ENCODE data around the gene SLC6A11. TPM values are rescaled to one million over a fixed set of nuclear protein-coding genes. Genes with fewer than 3 reads are reported as not detected.

Gene SLC6A11
- total and polyA plus RNA-seq, 2 donors (not counting 1 experiment from before 2014, with no cell fraction given): not detected

GRCh38 chr3:10948326-10948725 lies 132.3 kb downstream of the SLC6A11 start:
- no peak overlapping the region for H3K4me3 Mint-ChIP-seq
- ChIA-PET POLR2A (no interaction called here), CTCF (no interaction called here)
- Histone ChIP-seq H3K27ac (ENCODE audit: low read length in 2 of 2) (no peak overlapping the region), H3K4me2 (replicated peaks; ENCODE audit: low read depth, low read length, poor library complexity, severe bottlenecking) (no peak overlapping the region), H3K36me3 (replicated peaks in 1 of 2; ENCODE audit: control extremely low read depth in 1 of 2, control insufficient read depth in 1 of 2, extremely low read depth in 1 of 2, insufficient read depth in 2 of 2, low read length in 1 of 2) (no peaks in the 10 kb centered on the region), H3K4me3 (ENCODE audit: control extremely low read depth in 1 of 5, extremely low read depth in 1 of 5, insufficient read depth in 1 of 5, low read depth in 2 of 5, low read length in 4 of 5) (no peak overlapping the region), H4K20me1 (ENCODE audit: control insufficient read depth, insufficient read depth, low read length, poor library complexity, severe bottlenecking) (no peaks in the 10 kb centered on the region), H3K9me3 (ENCODE audit: control extremely low read depth in 1 of 3, control insufficient read depth in 2 of 3, insufficient read depth in 1 of 3, low read length in 2 of 3) (no peaks in the 10 kb centered on the region), H3K27me3 (replicated peaks in 1 of 4; ENCODE audit: control extremely low read depth in 1 of 4, control insufficient read depth in 3 of 4, insufficient read depth in 4 of 4, low read length in 3 of 4) (peaks cover 0 to 2% (median 0%) of the 10 kb centered on the region in 4 experiments), H3K79me2 (ENCODE audit: control insufficient read depth, insufficient read depth, low read length) (no peaks in the 10 kb centered on the region), H3K4me1 (ENCODE audit: control insufficient read depth in 2 of 2, insufficient read depth in 2 of 2, low read length in 2 of 2) (no peaks in the 10 kb centered on the region), H3K9ac (ENCODE audit: low read length) (no peak overlapping the region), H2AFZ (ENCODE audit: insufficient read depth, low read depth, low read length, poor library complexity, severe bottlenecking) (no peak overlapping the region)
- intact Hi-C loops (cut with micrococcal nuclease): no loop called here
- TF ChIP-seq EZH2 (IDR thresholded peaks at IDR 0.05; ENCODE audit: borderline replicate concordance, insufficient read depth, low read depth, low read length, poor library complexity, severe bottlenecking) (no peak), CTCF (IDR thresholded peaks at IDR 0.05) (no peak)
- no peaks in the 10 kb centered on the region for H3K9me3 Mint-ChIP-seq (ENCODE audit: insufficient read depth)
- H3K27ac Mint-ChIP-seq: no peak overlapping the region
- no peak for DNase-seq
- H3K4me1 Mint-ChIP-seq: no peaks in the 10 kb centered on the region
- no peak for ATAC-seq (ENCODE audit: low read depth)
- H3K27me3 Mint-ChIP-seq: peaks cover 21% of the 10 kb centered on the region
- WGBS (ENCODE audit: insufficient coverage): 64% methylated on average over 6 of the region's 6 CpGs

GRCh38 chr3:10949197-10949596 lies 133.2 kb downstream of the SLC6A11 start:
- Mint-ChIP-seq H3K9me3 (ENCODE audit: insufficient read depth) (no peaks in the 10 kb centered on the region), H3K4me1 (no peaks in the 10 kb centered on the region), H3K27ac (no peak overlapping the region), H3K27me3 (peaks cover 19% of the 10 kb centered on the region), H3K4me3 (no peak overlapping the region)
- ChIA-PET CTCF (no interaction called here), POLR2A (no interaction called here)
- Histone ChIP-seq H3K27ac (ENCODE audit: low read length in 2 of 2) (no peak overlapping the region), H3K9me3 (ENCODE audit: control extremely low read depth in 1 of 3, control insufficient read depth in 2 of 3, insufficient read depth in 1 of 3, low read length in 2 of 3) (no peaks in the 10 kb centered on the region), H4K20me1 (ENCODE audit: control insufficient read depth, insufficient read depth, low read length, poor library complexity, severe bottlenecking) (no peaks in the 10 kb centered on the region), H3K4me3 (ENCODE audit: control extremely low read depth in 1 of 5, extremely low read depth in 1 of 5, insufficient read depth in 1 of 5, low read depth in 2 of 5, low read length in 4 of 5) (no peak overlapping the region), H3K36me3 (replicated peaks in 1 of 2; ENCODE audit: control extremely low read depth in 1 of 2, control insufficient read depth in 1 of 2, extremely low read depth in 1 of 2, insufficient read depth in 2 of 2, low read length in 1 of 2) (no peaks in the 10 kb centered on the region), H3K4me1 (ENCODE audit: control insufficient read depth in 2 of 2, insufficient read depth in 2 of 2, low read length in 2 of 2) (no peaks in the 10 kb centered on the region), H2AFZ (ENCODE audit: insufficient read depth, low read depth, low read length, poor library complexity, severe bottlenecking) (no peak overlapping the region), H3K9ac (ENCODE audit: low read length) (no peak overlapping the region), H3K79me2 (ENCODE audit: control insufficient read depth, insufficient read depth, low read length) (no peaks in the 10 kb centered on the region), H3K4me2 (replicated peaks; ENCODE audit: low read depth, low read length, poor library complexity, severe bottlenecking) (no peak overlapping the region), H3K27me3 (replicated peaks in 1 of 4; ENCODE audit: control extremely low read depth in 1 of 4, control insufficient read depth in 3 of 4, insufficient read depth in 4 of 4, low read length in 3 of 4) (peaks cover 0 to 2% (median 0%) of the 10 kb centered on the region in 4 experiments)
- TF ChIP-seq CTCF (IDR thresholded peaks at IDR 0.05) (no peak), EZH2 (IDR thresholded peaks at IDR 0.05; ENCODE audit: borderline replicate concordance, insufficient read depth, low read depth, low read length, poor library complexity, severe bottlenecking) (no peak)
- intact Hi-C loops (cut with micrococcal nuclease): no loop called here
- ATAC-seq (ENCODE audit: low read depth): no peak
- WGBS (ENCODE audit: insufficient coverage): 85% methylated on average over 18 of the region's 19 CpGs
- no peak for DNase-seq

Measured in B cell (primary cell).